Activated CD8-positive, alpha-beta memory T cell treated with anti-CD3 and anti-CD28 coated beads, Interleukin-2, amount 10 ng/mL, durations not matched to agents 7 days and 5 days (primary cell): ENCODE measurements around the gene ZNF385A. TPM values are rescaled to one million over a fixed set of nuclear protein-coding genes. Genes with fewer than 3 reads are reported as not detected.

ENCODE experiments used
- ATAC-seq: fragments of 150-1000 bp; cut with Tn5 transposase; one replicate; pipeline ENCODE4 v1.10.0; 2021; ENCODE audit warnings: moderate library complexity
- CTCF ChIA-PET: fragments of 350-600 bp; sonication (Branson Sonifier 250); formaldehyde crosslinking; loops from one replicate; lab custom pipeline; 2021; ENCODE audit warnings: antibody characterized with exemption; lab: Charles Lee
- DNase-seq: peaks from one replicate; pipeline ENCODE4 v3.0.0-alpha.2; 2020
- H3K27ac Mint-ChIP-seq: one replicate; pipeline ENCODE4 v1.8.0; 2021; ENCODE audit warnings: mild to moderate bottlenecking, mixed read lengths
- H3K27me3 Mint-ChIP-seq: one replicate; pipeline ENCODE4 v1.8.0; 2021; ENCODE audit warnings: mixed read lengths
- H3K36me3 Mint-ChIP-seq: one replicate; pipeline ENCODE4 v1.8.0; 2021; ENCODE audit warnings: mild to moderate bottlenecking, mixed read lengths
- H3K4me1 Mint-ChIP-seq: one replicate; pipeline ENCODE4 v1.8.0; 2021; ENCODE audit warnings: mixed read lengths
- H3K4me3 Mint-ChIP-seq: one replicate; pipeline ENCODE4 v1.8.0; 2021; ENCODE audit warnings: mild to moderate bottlenecking, moderate library complexity, mixed read lengths
- H3K9me3 Mint-ChIP-seq: one replicate; pipeline ENCODE4 v1.8.0; 2022; ENCODE audit warnings: low read depth, mixed read lengths
- total RNA-seq, 2 experiments: library from RNA; stranded (reverse); gene quantifications; one replicate each; pipeline ENCODE4 v1.2.3, GENCODE V29; 2021

ZNF385A gene
- total RNA-seq, 2 experiments from 2014 or later, result 0.30 to 0.91 TPM

DNA sequence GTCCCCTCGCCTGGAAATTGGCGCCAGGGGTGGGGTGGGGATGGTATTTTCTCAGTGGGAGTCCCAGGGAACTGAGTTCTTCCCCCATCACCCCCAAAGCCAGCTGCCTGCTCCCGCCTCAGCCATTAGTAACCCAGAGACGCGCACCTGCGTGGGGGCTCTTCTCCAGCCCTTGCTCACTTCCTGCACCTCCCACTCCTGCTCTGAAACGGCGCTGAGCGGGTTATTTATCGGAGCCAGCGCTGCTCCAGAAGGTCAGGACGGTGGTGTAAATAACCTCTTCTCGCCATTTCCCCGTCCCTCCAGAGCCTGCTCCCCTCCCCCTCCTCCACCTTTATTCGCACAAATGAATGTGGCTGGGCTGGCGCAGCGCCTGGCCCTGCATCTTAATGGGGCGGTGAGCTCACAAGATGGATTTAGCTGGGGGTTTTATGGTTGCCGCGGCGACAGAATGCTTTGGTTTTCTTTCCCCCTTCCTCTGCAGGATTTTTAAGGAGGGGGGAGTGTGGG is 32.5 kb downstream of the ZNF385A start:
- Mint-ChIP-seq H3K4me3 (no peak overlapping the region), H3K27ac (no peak overlapping the region), H3K9me3 (no peaks in the 10 kb centered on the region), H3K27me3 (no peaks in the 10 kb centered on the region), H3K4me1 (peaks cover 8% of the 10 kb centered on the region), H3K36me3 (peaks cover 16% of the 10 kb centered on the region)
- DNase-seq, result no peak
- CTCF ChIA-PET, result interaction anchor here (1.4 to 5.4 kb wide), 5 partner anchors 10 to 58 kb away, joined by 4 to 29 read pairs (median 6); partner anchors contain the start of gene COPZ1
- no peak for ATAC-seq

DNA sequence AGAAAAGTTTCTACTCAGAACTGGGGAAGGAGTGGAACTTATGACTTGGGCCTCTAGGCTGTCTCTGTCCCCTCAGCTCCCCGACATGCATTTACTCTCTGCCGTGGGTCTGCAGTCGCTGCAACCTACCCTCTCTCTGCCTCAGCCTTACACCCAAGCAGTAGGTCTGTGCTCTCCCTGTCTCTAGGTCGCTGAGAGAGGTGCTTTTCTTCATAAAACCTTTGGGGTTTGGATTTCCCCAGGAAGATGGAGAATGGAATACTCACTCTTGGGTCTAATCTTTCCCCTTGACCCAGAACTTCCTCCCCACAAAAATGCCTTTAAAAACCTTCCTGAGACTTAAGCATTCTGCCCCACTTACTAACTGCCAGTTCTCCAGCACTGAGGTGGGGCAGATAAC is 33.2 kb downstream of the ZNF385A start:
- H3K27ac Mint-ChIP-seq, result no peak overlapping the region
- peaks cover 8% of the 10 kb centered on the region for H3K4me1 Mint-ChIP-seq
- CTCF ChIA-PET, result interaction anchor here (1.5 to 5.4 kb wide), 3 partner anchors 15 to 57 kb away, joined by 5 to 29 read pairs (median 11); partner anchors contain the start of gene COPZ1
- no peak for ATAC-seq
- no peak for DNase-seq
- H3K4me3 Mint-ChIP-seq, result no peak overlapping the region
- no peaks in the 10 kb centered on the region for H3K27me3 Mint-ChIP-seq
- H3K9me3 Mint-ChIP-seq, result no peaks in the 10 kb centered on the region
- peaks cover 16% of the 10 kb centered on the region for H3K36me3 Mint-ChIP-seq

DNA sequence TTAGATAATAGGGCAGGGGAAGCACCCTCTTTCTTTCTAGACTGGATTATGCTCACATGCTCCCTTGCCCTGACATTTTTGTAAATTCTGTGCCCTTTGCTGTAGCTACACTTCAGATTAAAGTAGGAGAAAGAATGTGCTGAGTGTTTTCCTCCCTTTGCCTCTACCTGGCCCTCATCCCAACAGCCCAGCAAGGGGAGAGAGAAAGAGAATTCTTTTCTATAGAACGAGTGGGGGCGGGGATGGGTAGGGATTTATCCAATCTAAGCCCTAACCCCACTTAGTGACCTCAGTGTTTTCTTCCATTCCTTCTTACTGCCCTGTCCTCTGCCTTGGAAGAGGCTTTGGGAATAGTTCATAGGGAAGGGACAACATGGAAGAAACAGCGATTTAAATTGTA is 33.8 kb downstream of the ZNF385A start:
- H3K9me3 Mint-ChIP-seq, result no peaks in the 10 kb centered on the region
- no peaks in the 10 kb centered on the region for H3K27me3 Mint-ChIP-seq
- DNase-seq, result no peak
- H3K4me1 Mint-ChIP-seq, result peaks cover 8% of the 10 kb centered on the region
- CTCF ChIA-PET, result interaction anchor here (1.1 to 5.4 kb wide), 3 partner anchors 8 to 18 kb away, joined by 4 to 29 read pairs (median 11); no protein-coding TSS in a partner anchor
- ATAC-seq, result no peak
- peaks cover 16% of the 10 kb centered on the region for H3K36me3 Mint-ChIP-seq
- H3K27ac Mint-ChIP-seq, result no peak overlapping the region
- no peak overlapping the region for H3K4me3 Mint-ChIP-seq

DNA sequence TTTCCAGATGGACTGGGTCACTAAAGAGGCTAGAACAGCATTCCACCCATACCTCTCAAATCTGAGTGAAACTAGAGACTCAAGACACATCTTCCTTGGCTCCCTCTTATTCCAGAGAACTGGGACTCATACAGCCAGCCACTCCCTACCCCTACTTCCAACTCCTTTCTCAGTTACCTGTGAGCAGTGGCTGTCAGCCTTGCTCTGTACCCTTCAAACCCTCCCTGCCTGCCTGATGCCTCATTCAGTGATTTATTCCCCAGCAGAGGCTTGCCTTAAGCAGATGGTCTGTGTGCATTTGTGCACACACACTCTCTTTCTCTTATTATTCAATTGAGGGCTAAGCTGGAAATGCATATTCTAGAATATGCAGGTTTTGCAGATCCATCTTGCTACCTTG is 34.9 kb downstream of the ZNF385A start:
- DNase-seq (no peak), ATAC-seq (no peak)
- Mint-ChIP-seq H3K9me3 (no peaks in the 10 kb centered on the region), H3K4me1 (peaks cover 8% of the 10 kb centered on the region), H3K4me3 (no peak overlapping the region), H3K36me3 (peaks cover 23% of the 10 kb centered on the region), H3K27ac (no peak overlapping the region), H3K27me3 (no peaks in the 10 kb centered on the region)
- CTCF ChIA-PET, result interaction anchor here (2.5 to 5.4 kb wide), 2 partner anchors 13 to 19 kb away, joined by 11 to 29 read pairs; no protein-coding TSS in a partner anchor

DNA sequence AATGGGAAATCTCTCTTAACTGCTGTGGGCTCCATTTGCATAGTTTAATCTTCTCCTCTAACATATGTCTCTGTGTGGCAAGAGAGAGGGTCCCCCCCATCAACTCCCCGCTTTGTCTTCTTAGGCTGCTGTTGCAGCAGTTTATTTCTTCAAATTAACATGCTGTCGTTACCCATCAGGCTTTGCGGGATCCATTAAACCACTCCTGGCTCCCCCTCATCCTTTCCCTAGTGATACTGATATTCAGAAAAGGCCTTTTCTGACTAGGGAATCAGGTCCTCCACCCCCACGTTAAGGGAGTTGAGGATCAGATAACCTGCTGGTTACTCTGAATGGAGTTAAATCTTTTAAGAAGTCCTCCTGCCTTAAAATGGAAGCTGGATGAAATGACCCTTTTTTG is 35.5 kb downstream of the ZNF385A start:
- Mint-ChIP-seq H3K36me3 (peaks cover 23% of the 10 kb centered on the region), H3K4me3 (no peak overlapping the region), H3K9me3 (no peaks in the 10 kb centered on the region), H3K4me1 (peaks cover 8% of the 10 kb centered on the region), H3K27ac (no peak overlapping the region), H3K27me3 (no peaks in the 10 kb centered on the region)
- CTCF ChIA-PET, result interaction anchor here (2.5 to 5.4 kb wide), 2 partner anchors 13 to 20 kb away, joined by 11 to 29 read pairs; no protein-coding TSS in a partner anchor
- DNase-seq (no peak), ATAC-seq (no peak)

DNA sequence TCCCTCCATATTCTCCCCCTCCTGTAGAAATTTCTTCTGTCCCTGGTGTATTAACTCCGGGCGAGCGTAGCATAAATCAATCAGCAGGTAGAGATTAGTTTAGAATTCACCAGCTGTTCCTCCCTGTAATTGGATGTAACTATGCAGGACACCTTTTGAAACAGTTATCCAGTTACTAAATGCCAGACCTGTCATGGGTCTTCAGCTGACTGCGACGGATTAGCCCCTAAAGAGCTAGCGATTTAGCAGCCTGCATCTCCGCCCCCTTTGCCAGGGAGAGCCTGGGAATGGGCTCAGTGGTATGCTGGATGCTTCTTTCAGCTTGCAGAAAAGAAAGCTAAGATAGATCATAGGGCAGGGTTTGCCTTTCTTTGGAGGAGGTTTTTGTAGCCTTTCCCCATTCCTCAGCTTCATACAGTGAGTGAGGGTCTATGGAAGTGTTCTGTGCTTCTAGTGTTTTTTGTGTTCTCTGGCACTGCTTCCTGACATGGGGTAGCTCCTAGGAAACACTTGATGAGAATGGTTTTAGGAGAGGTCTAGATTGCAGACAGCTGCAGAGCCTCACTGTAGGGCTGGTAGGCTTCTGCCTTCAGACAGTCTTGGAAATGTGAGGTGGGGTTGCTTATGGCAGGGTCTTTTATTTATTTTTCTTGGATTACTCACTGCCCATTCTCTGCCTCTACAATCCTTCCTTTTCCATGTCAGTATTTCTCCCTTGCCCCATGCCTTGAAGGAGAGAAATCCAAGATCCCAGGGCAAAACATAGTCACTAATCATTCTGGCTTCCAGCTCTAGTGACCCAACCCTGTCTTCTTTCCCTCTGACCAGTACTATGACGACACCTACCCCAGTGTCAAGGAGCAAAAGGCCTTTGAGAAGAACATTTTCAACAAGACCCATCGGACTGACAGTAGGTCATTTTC is 42.9 kb downstream of the ZNF385A start:
- peaks cover 21% of the 10 kb centered on the region for H3K36me3 Mint-ChIP-seq
- H3K4me1 Mint-ChIP-seq, result no peaks in the 10 kb centered on the region
- no peak overlapping the region for H3K4me3 Mint-ChIP-seq
- DNase-seq (no peak), ATAC-seq (no peak)
- H3K27me3 Mint-ChIP-seq, result no peaks in the 10 kb centered on the region
- CTCF ChIA-PET, result interaction anchor here (0.5 to 1.8 kb wide), 5 partner anchors 17 to 62 kb away, joined by 3 to 10 read pairs (median 4); partner anchors contain the start of gene COPZ1
- no peak overlapping the region for H3K27ac Mint-ChIP-seq
- H3K9me3 Mint-ChIP-seq, result no peaks in the 10 kb centered on the region

DNA sequence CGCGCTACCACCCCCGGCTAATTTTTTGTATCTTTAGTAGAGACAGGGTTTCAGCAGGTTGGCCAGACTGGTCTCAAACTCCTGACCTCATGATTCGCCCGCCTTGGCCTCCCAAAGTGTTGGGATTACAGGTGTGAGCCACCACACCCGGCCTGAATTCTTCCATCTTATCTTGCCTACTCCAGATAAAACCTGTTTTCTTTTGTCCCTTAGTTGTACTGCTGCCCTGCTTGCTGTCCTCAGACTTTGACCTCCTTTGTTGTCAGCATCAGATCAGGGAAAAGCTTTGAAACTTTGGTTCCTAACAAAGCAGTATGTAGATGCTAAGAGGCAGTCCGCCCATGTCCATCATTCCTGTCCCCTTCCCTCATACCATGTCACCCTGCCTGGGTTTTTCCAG is 43.7 kb downstream of the ZNF385A start:
- H3K27me3 Mint-ChIP-seq, result no peaks in the 10 kb centered on the region
- H3K27ac Mint-ChIP-seq, result no peak overlapping the region
- no peaks in the 10 kb centered on the region for H3K9me3 Mint-ChIP-seq
- H3K4me1 Mint-ChIP-seq, result no peaks in the 10 kb centered on the region
- no peak overlapping the region for H3K4me3 Mint-ChIP-seq
- ATAC-seq (no peak), DNase-seq (no peak)
- peaks cover 21% of the 10 kb centered on the region for H3K36me3 Mint-ChIP-seq
- CTCF ChIA-PET, result interaction anchor here (1.2 to 1.8 kb wide), 4 partner anchors 16 to 63 kb away, joined by 3 to 10 read pairs (median 6); partner anchors contain the start of gene COPZ1

DNA sequence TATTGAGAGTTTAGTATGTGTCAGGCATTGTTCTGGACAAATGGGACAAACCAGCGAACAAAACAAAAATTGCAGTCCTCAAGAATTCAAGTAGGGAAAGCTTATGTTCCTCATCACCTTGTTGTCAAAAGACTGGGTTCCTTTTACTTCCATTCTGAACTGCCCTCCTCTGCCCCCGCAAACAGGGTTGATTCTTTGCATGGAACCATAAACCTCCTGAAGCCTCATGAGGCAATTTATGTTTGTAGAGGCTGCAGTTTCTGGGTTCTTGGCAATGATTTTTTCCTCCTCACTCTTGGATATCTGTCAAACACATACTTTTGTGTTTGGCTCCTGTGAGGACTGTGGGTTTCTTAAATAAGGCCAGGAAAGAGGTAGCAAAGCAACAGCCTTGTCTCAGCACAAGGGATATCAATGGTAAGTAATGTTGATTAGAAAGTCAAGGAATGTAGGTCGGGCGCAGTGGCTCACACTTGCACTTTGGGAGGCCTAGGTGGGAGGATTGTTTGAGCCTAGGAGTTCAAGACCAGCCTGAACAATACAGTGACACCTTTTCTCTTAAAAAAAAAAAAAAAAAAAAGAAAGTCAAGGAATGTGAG is 45.7 kb downstream of the ZNF385A start:
- DNase-seq (no peak), ATAC-seq (no peak)
- no peaks in the 10 kb centered on the region for H3K9me3 Mint-ChIP-seq
- no peaks in the 10 kb centered on the region for H3K27me3 Mint-ChIP-seq
- H3K4me1 Mint-ChIP-seq, result no peaks in the 10 kb centered on the region
- no peak overlapping the region for H3K27ac Mint-ChIP-seq
- H3K4me3 Mint-ChIP-seq, result no peak overlapping the region
- H3K36me3 Mint-ChIP-seq, result peaks cover 15% of the 10 kb centered on the region
- CTCF ChIA-PET, result interaction anchor here (4.8 to 6.9 kb wide), 3 partner anchors 13 to 44 kb away, joined by 29 to 53 read pairs (median 36); partner anchors contain the start of gene COPZ1

DNA sequence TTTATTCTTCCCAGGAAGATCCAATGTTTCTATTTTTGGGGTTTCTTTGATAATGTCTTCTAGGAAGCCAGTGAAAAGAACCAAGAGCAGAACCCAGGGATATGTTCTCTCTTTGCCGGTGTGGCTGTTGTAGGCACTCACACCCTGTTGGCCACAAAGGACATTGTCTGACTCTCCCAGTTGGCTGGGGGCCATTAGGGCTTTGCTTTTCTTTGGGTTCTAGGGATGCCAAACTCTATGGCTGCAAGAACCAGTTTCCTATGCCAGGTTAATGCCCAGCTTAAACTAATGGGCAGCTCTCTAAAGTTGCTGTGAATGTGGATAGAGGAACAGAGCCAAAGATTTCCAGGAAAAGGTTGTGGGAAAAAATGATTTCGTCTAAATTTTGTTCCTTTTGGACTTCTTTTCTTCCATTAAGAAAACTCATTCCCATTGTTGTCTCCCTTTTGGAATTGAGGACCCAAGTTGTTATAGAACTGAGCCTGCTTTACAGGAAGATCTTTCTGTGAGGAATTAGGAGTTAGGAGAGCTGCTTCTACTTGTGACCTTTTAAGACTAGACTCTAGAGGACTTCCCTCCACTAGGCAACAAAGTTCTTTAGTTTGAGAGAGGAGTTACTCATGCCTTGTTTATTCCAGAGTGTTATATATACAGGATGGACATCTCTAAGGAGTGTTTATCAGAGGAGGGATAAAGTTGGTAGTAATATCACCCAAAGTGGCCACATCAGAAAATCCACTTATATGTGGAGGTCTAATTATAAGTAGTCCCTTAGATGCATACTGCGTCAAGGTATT is 46.5 kb downstream of the ZNF385A start:
- H3K4me3 Mint-ChIP-seq, result no peak overlapping the region
- CTCF ChIA-PET, result interaction anchor here (0.7 to 6.9 kb wide), 11 partner anchors 9 to 188 kb away, joined by 3 to 53 read pairs (median 5); partner anchors contain the start of gene COPZ1
- peaks cover 10% of the 10 kb centered on the region for H3K36me3 Mint-ChIP-seq
- ATAC-seq, result no peak
- no peak for DNase-seq
- no peak overlapping the region for H3K27ac Mint-ChIP-seq
- H3K27me3 Mint-ChIP-seq, result no peaks in the 10 kb centered on the region
- no peaks in the 10 kb centered on the region for H3K9me3 Mint-ChIP-seq
- peaks cover 3% of the 10 kb centered on the region for H3K4me1 Mint-ChIP-seq

DNA sequence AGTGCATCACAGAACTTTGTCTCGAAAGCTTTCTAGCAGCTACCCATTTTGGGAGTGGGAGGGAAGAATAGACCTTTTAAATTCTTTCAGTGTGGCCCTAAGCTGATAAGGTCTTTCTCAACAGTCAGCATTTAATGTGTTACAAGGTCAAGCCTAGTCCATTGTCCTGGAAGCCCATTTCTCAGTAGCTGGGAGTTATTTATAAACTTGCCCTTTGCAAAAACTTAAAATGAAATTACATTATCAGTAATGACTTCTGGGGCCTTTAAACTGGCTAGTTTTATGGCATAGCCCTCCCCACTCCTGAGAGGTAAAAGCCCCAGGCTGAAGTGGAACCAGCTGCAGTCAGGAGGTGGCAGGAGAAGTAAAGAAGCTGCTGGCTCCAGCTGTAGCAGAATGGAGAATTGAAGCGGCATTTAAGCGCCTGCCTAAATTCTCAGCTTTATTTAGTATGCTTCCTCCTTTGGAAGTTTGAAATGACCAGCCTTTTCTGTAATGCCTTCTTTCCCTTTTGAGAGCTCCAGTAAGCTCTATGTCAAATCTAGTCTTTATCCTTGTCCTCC is 47.2 kb downstream of the ZNF385A start:
- no peak for DNase-seq
- CTCF ChIA-PET, result interaction anchor here (0.7 to 6.9 kb wide), 16 partner anchors 10 to 649 kb away, joined by 3 to 53 read pairs (median 5); partner anchors contain the start of gene COPZ1
- Mint-ChIP-seq H3K4me1 (peaks cover 3% of the 10 kb centered on the region), H3K9me3 (no peaks in the 10 kb centered on the region), H3K4me3 (no peak overlapping the region), H3K27me3 (no peaks in the 10 kb centered on the region), H3K36me3 (peaks cover 5% of the 10 kb centered on the region), H3K27ac (no peak overlapping the region)
- ATAC-seq, result no peak

DNA sequence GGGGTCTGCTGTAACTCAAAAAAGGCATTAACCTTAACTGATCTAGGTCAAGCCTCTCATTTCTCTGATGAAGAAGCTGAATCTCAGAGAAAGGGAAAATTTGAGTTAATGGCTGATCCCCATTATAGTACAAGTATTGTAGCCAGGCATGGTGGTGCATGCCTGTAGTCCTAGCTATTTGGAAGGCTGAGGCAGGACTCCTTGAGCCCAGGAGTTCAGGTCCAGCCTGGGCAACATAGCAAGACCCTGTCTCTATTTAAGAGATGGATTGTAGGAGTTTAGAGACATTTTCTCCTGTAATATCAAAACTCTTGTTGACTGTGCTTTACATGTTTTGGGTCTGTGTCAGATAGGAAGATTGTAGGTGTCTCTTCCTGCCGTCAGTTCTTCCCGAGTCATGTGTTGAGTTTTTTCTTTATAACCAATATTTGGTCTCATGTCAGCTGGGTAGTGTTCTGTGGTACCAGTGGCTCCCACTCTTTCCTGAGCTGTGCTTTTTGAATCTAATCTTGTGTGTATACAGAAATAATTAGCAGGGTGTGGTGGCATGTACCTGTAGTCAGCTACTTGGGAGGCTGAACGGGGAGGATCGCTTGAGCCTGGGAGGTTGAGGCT is 51.0 kb downstream of the ZNF385A start:
- Mint-ChIP-seq H3K4me3 (no peak overlapping the region), H3K36me3 (peaks cover under 1% of the 10 kb centered on the region), H3K27me3 (no peaks in the 10 kb centered on the region), H3K9me3 (no peaks in the 10 kb centered on the region), H3K4me1 (peaks cover 25% of the 10 kb centered on the region), H3K27ac (no peak overlapping the region)
- DNase-seq (no peak), ATAC-seq (no peak)
- CTCF ChIA-PET, result interaction anchor here (1.0 to 6.9 kb wide), 10 partner anchors 8 to 118 kb away, joined by 3 to 53 read pairs (median 7); partner anchors contain the start of gene COPZ1

DNA sequence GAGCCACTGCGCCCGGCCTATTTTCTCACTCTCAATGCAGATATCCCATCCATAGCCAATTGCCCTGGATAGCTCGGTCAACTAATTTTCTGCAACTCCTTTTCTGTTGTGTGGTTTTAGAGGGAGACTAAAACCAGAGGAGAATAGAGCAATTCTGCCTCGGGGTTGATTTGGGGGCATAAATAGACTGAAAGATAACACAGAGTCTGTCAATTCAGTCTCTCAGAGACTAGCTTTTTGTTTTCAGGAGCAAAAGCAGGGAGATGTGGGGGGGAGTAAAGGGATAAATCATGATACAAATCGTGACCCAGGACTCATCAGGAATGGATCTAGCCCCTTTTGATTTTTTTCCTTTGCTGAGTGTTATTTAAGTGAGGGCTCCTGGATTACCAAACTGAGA is 53.1 kb downstream of the ZNF385A start:
- peaks cover 34% of the 10 kb centered on the region for H3K4me1 Mint-ChIP-seq
- DNase-seq, result no peak
- H3K27ac Mint-ChIP-seq, result peak overlapping the region; percentile 47
- H3K4me3 Mint-ChIP-seq, result no peak overlapping the region
- peaks cover 1% of the 10 kb centered on the region for H3K36me3 Mint-ChIP-seq
- H3K9me3 Mint-ChIP-seq, result no peaks in the 10 kb centered on the region
- ATAC-seq, result no peak
- no peaks in the 10 kb centered on the region for H3K27me3 Mint-ChIP-seq
- CTCF ChIA-PET, result interaction anchor here (1.9 kb wide), 1 partner anchor 37 kb away, joined by 6 read pairs; no protein-coding TSS in a partner anchor
